Tibial nerve (tissue), 4 donors: Measurements from ENCODE around the gene CRACR2A.

Experiments
- EP300 ChIP-seq, 2 donors: sonication (generic); formaldehyde crosslinking; IDR thresholded peaks; one replicate each; pipeline ENCODE4 v1.6.1; 2017; ENCODE audit warnings: antibody characterized with exemption in 2 of 2, mild to moderate bottlenecking in 1 of 2
- POLR2A ChIP-seq, 2 donors: fragments of 450-650 bp; IDR thresholded peaks; one replicate each; pipeline ENCODE4 v1.6.1; 2017; ENCODE audit warnings: antibody characterized with exemption in 2 of 2, mild to moderate bottlenecking in 2 of 2, moderate library complexity in 2 of 2
- TF ChIP-seq, protein P1 (sequence below), 5 experiments: fragments of 200-600 bp in 3 of 5; fragments of 450-650 bp in 2 of 5; sonication (generic) in 3 of 5; IDR thresholded peaks; one replicate each; pipeline ENCODE4 v1.5.1; 2016 to 2019; ENCODE audit warnings: antibody characterized with exemption in 5 of 5, mild to moderate bottlenecking in 3 of 5, moderate library complexity in 2 of 5

DNA sequence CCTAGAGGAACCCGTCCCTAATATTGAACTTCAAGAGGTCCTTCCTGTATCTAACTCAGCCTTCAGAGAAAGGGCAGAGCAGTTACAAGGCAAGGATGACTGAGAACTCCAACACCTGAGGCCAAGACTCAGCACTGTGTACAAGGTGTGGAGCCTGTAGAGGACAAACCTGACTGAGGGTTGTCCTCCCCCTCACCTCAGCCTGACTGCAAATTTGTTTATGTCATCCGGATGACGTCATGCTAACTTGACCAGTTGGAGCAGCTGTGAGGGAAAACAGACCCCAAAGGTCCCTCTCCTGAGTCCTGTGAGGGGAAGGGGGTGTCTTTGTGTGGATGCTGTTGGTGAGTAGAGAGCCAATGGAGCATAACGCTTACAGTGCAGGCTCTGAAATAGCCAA lies 4.3 kb downstream of the CRACR2A start:
- TF ChIP-seq, protein P1, sequence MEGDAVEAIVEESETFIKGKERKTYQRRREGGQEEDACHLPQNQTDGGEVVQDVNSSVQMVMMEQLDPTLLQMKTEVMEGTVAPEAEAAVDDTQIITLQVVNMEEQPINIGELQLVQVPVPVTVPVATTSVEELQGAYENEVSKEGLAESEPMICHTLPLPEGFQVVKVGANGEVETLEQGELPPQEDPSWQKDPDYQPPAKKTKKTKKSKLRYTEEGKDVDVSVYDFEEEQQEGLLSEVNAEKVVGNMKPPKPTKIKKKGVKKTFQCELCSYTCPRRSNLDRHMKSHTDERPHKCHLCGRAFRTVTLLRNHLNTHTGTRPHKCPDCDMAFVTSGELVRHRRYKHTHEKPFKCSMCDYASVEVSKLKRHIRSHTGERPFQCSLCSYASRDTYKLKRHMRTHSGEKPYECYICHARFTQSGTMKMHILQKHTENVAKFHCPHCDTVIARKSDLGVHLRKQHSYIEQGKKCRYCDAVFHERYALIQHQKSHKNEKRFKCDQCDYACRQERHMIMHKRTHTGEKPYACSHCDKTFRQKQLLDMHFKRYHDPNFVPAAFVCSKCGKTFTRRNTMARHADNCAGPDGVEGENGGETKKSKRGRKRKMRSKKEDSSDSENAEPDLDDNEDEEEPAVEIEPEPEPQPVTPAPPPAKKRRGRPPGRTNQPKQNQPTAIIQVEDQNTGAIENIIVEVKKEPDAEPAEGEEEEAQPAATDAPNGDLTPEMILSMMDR (IDR thresholded peaks at IDR 0.05) = no peak
- TF ChIP-seq EP300 (IDR thresholded peaks at IDR 0.05) (no peak), POLR2A (IDR thresholded peaks at IDR 0.05) (no peak)
